ENCODE results near the gene TSPAN17. TPM values are rescaled to one million over a fixed set of nuclear protein-coding genes. Genes with fewer than 3 reads are reported as not detected.

TSPAN17 gene
- total and polyA plus RNA-seq, 10 of the 15 experiments (the other 5 are each of a cell fraction or from before 2014, with no cell fraction given) = 0.24 to 17.1 (median 10.4) TPM

- no peak for TF ChIP-seq SKIL (IDR thresholded peaks at IDR 0.05; ENCODE audit: low read depth, poor library complexity, severe bottlenecking)
- TF ChIP-seq HCFC1 (IDR thresholded peaks at IDR 0.05; ENCODE audit: low read length) = no peak
- TF ChIP-seq RELA (IDR thresholded peaks at IDR 0.05; ENCODE audit: borderline replicate concordance, partially characterized antibody) = no peak
Measured at GRCh38 chr5:176661676-176662075, 14.4 kb downstream of the TSPAN17 start (continued).

- H3K4me2 ChIP-seq (ENCODE audit: control insufficient read depth, insufficient read depth) = no peak overlapping the region
- no peaks in the 10 kb centered on the region for H3K27me3 ChIP-seq (replicated peaks in 1 of 2; ENCODE audit: control insufficient read depth in 2 of 2, insufficient read depth in 2 of 2, low read length in 1 of 2)
- ChIA-PET CTCF (interaction anchor here (0.5 to 2.6 kb wide), 2 partner anchors 10 to 11 kb away, joined by 3 to 17 read pairs; no protein-coding TSS in a partner anchor), SMC1A (ENCODE audit: uncharacterized antibody, unreplicated experiment) (interaction anchor here (1.1 kb wide), 1 partner anchor 247 kb away, joined by 4 read pairs; no protein-coding TSS in a partner anchor), POLR2A (no interaction called here), RAD21 (ENCODE audit: unreplicated experiment) (no interaction called here)
- H3K36me3 ChIP-seq (ENCODE audit: control insufficient read depth in 2 of 2, insufficient read depth in 2 of 2, low read length in 1 of 2) = no peaks in the 10 kb centered on the region
- peaks cover 16% of the 10 kb centered on the region for H3K4me1 ChIP-seq (ENCODE audit: control insufficient read depth, insufficient read depth, low read length)
- H2AFZ ChIP-seq (ENCODE audit: control insufficient read depth, low read depth, low read length) = no peak overlapping the region
- no peak for FAIRE-seq
- no peak overlapping the region for H3K4me3 ChIP-seq
- intact Hi-C loops (cut with micrococcal nuclease; ENCODE audit: unreplicated experiment) = loop anchor here (5.0 kb wide), 1 partner anchor 240 kb away; no protein-coding TSS in a partner anchor
- TF ChIP-seq HDAC2 (IDR thresholded peaks at IDR 0.05) = no peak
- no peak for TF ChIP-seq SIX5 (IDR thresholded peaks at IDR 0.05; ENCODE audit: low read depth, low read length, severe bottlenecking)
- no peak for TF ChIP-seq USF2 (IDR thresholded peaks at IDR 0.05; ENCODE audit: borderline replicate concordance, low read depth, low read length)
- TF ChIP-seq NFIC (IDR thresholded peaks at IDR 0.05; ENCODE audit: low read depth, low read length) = no peak
- TF ChIP-seq ZSCAN29 (IDR thresholded peaks at IDR 0.05) = no peak
- TF ChIP-seq CEBPB (IDR thresholded peaks at IDR 0.05; ENCODE audit: borderline replicate concordance in 1 of 2, low read depth in 2 of 2, low read length in 2 of 2) = no peak
- TF ChIP-seq TAF1 (IDR thresholded peaks at IDR 0.05; ENCODE audit: borderline replicate concordance, low read depth, low read length) = no peak
- TF ChIP-seq, protein P1, sequence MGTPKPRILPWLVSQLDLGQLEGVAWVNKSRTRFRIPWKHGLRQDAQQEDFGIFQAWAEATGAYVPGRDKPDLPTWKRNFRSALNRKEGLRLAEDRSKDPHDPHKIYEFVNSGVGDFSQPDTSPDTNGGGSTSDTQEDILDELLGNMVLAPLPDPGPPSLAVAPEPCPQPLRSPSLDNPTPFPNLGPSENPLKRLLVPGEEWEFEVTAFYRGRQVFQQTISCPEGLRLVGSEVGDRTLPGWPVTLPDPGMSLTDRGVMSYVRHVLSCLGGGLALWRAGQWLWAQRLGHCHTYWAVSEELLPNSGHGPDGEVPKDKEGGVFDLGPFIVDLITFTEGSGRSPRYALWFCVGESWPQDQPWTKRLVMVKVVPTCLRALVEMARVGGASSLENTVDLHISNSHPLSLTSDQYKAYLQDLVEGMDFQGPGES (IDR thresholded peaks at IDR 0.05) = no peak
- no peak for TF ChIP-seq KDM1A (IDR thresholded peaks at IDR 0.05; ENCODE audit: borderline replicate concordance)
- no peak for TF ChIP-seq HDGF (IDR thresholded peaks at IDR 0.05)
- TF ChIP-seq STAT1 (conservative IDR thresholded peaks at IDR 0.05) = no peak
- no peak for TF ChIP-seq GATAD2B (conservative IDR thresholded peaks at IDR 0.05; ENCODE audit: low read depth)
- TF ChIP-seq SMAD5 (IDR thresholded peaks at IDR 0.05; ENCODE audit: low read depth) = no peak
- no peak for TF ChIP-seq STAT3 (IDR thresholded peaks at IDR 0.05; ENCODE audit: low read depth, low read length)
- H3K9me3 ChIP-seq (replicated peaks; ENCODE audit: control insufficient read depth, insufficient read depth, low read length) = no peaks in the 10 kb centered on the region
- in situ Hi-C loops (cut with MboI) = no loop called here
- no peak overlapping the region for H3K9ac ChIP-seq (ENCODE audit: control insufficient read depth, insufficient read depth, low read length)
- BruUV-seq (replicated peaks) = no TSS peak
- 55% methylated on average over 21 of the region's 21 CpGs for WGBS (ENCODE audit: insufficient coverage, insufficient replicate concordance, low lambda C conversion rate, missing lambda C conversion rate)
- H4K20me1 ChIP-seq (ENCODE audit: control insufficient read depth, insufficient read depth) = no peaks in the 10 kb centered on the region; the same call in 1 of the 2 replicates
- no peaks in the 10 kb centered on the region for H3K79me2 ChIP-seq (ENCODE audit: control insufficient read depth, insufficient read depth, low read length)
- no peak for ATAC-seq
- H3K27ac ChIP-seq (ENCODE audit: control insufficient read depth, insufficient read depth) = no peak overlapping the region
- DNase-seq (ENCODE audit: low read depth, low spot score) = no peak
Measured at GRCh38 chr5:176662371-176663333, 15.4 kb downstream of the TSPAN17 start.
